Measurements from ENCODE around the gene CFAP107. TPM values are rescaled to one million over a fixed set of nuclear protein-coding genes. Genes with fewer than 3 reads are reported as not detected.
"Not testable (repeated sequence)": the region's sequence is repeated elsewhere in the genome, so short reads cannot be mapped to it uniquely, and the experiment has no call there.

The CFAP107 gene
- total RNA-seq, 1 experiment from 2014 or later = not detected

DNA sequence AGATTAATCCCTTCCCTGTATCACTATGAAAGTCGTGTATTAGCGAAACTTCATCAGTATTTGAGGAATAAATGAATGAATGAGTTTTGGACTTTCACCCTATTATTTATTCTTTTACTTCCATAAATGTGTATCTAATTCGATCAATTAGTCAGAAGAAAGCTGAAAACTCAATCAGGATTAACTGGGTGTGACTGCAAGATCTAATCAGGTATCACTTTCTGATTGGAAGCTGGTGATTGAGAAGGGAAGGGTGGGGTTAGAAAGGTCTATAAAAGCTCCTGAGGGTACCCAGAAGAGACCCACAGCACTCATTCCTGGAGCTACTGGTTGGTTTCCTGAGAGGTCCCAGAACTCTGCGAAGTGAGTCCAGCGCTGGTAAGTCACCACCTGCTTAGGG, 45.1 kb downstream of the CFAP107 start, which contains the start of gene PRAMEF1:
Gene PRAMEF1, plus strand, starts transcription at position 301 of the 400 bp plus-strand sequence. CDS start 1,831 bp downstream, outside the sequence.
- not testable (repeated sequence) for H2AFZ ChIP-seq (ENCODE audit: low read length); H3K4me1 ChIP-seq (ENCODE audit: low read length); H4K20me1 ChIP-seq (ENCODE audit: insufficient read depth, low read depth, low read length); H3K4me2 ChIP-seq (ENCODE audit: low read depth, low read length, poor library complexity, severe bottlenecking); H3K4me3 ChIP-seq (ENCODE audit: low read length); H3K9me3 ChIP-seq (ENCODE audit: low read length); H3K9me2 ChIP-seq (replicated peaks; ENCODE audit: insufficient read depth, low read length); H3K79me2 ChIP-seq (ENCODE audit: low read length); DNase-seq; H3K36me3 ChIP-seq (ENCODE audit: insufficient read depth, low read length); H3K27ac ChIP-seq (ENCODE audit: low read length); H3K27me3 ChIP-seq (ENCODE audit: low read length); H3K9ac ChIP-seq (ENCODE audit: low read length)

DNA sequence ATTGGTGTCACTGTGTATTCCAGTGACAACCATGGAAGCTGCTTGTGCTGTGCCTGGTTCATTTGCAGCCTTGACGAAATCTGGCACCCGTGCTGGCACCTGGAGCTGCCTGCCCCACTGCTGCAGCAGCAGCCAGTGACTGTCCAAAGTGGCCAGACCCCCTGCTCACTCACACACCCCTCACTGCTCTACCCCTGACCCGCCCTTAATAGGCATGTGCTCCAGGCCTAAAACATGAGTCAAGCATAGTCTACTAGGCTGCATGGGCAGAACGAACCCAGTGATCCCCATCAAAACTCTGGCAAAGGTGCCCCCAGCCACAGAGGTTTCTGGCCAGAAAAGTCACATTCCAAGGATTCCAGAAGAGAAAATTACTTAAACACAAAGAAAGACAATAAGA, 52.9 kb downstream of the CFAP107 start:
- Histone ChIP-seq H3K27me3 (ENCODE audit: low read length) (no peaks in the 10 kb centered on the region), H3K4me2 (ENCODE audit: low read depth, low read length, poor library complexity, severe bottlenecking) (no peak overlapping the region), H3K9me2 (replicated peaks; ENCODE audit: insufficient read depth, low read length) (no peaks in the 10 kb centered on the region), H3K9ac (ENCODE audit: low read length) (no peak overlapping the region), H3K36me3 (ENCODE audit: insufficient read depth, low read length) (no peaks in the 10 kb centered on the region), H3K4me3 (ENCODE audit: low read length) (no peak overlapping the region), H2AFZ (ENCODE audit: low read length) (no peak overlapping the region), H4K20me1 (ENCODE audit: insufficient read depth, low read depth, low read length) (no peaks in the 10 kb centered on the region), H3K79me2 (ENCODE audit: low read length) (no peaks in the 10 kb centered on the region), H3K9me3 (ENCODE audit: low read length) (no peaks in the 10 kb centered on the region), H3K4me1 (ENCODE audit: low read length) (no peaks in the 10 kb centered on the region), H3K27ac (ENCODE audit: low read length) (no peak overlapping the region)
- DNase-seq = no peak

DNA sequence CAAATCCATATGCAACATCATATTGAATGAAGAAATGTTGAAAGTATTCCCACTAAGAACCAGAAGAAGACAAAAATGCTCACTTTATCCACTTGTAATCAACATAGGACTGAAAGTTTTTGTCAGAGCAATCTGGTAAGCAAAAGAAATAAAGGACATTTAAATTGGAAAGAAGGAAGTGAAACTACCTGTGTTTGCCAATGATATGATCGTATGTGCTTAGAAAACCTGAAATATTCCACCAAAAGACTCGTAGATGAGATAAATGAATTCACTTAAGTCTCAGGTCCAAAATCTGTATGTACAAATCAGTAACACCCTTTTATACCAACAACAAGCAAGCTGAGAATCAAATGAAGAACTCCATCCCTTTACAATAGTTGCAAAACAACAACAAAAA, 53.7 kb downstream of the CFAP107 start:
- no peak overlapping the region for H3K9ac ChIP-seq (ENCODE audit: low read length)
- H3K27ac ChIP-seq (ENCODE audit: low read length) = no peak overlapping the region
- H3K9me3 ChIP-seq (ENCODE audit: low read length) = no peaks in the 10 kb centered on the region
- H3K36me3 ChIP-seq (ENCODE audit: insufficient read depth, low read length) = no peaks in the 10 kb centered on the region
- no peak for DNase-seq
- no peaks in the 10 kb centered on the region for H3K27me3 ChIP-seq (ENCODE audit: low read length)
- no peaks in the 10 kb centered on the region for H3K9me2 ChIP-seq (replicated peaks; ENCODE audit: insufficient read depth, low read length)
- H3K4me1 ChIP-seq (ENCODE audit: low read length) = no peaks in the 10 kb centered on the region
- H4K20me1 ChIP-seq (ENCODE audit: insufficient read depth, low read depth, low read length) = no peaks in the 10 kb centered on the region
- no peak overlapping the region for H3K4me3 ChIP-seq (ENCODE audit: low read length)
- no peak overlapping the region for H2AFZ ChIP-seq (ENCODE audit: low read length)
- H3K79me2 ChIP-seq (ENCODE audit: low read length) = no peaks in the 10 kb centered on the region
- H3K4me2 ChIP-seq (ENCODE audit: low read depth, low read length, poor library complexity, severe bottlenecking) = no peak overlapping the region

DNA sequence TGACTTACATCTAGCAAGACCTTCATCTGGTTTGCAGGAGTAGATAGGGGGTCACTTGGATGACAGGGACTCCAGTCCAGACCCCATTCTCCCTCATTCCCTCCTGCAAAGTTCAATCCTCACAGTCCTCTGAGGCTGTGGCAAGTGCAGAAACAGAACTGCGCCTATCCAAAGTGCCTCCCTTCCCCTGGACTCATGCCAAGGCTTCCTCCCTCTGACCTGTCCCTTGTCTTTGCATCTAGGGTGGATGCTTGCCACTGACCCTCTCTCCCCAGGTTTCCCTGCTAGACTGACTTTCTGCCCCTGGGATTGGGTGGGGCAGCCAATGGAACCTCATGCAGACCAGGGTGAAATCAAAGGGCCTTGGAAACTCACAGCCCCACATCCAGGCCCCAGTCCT, 63.9 kb downstream of the CFAP107 start:
- no peak overlapping the region for H3K4me2 ChIP-seq (ENCODE audit: low read depth, low read length, poor library complexity, severe bottlenecking)
- DNase-seq = no peak

DNA sequence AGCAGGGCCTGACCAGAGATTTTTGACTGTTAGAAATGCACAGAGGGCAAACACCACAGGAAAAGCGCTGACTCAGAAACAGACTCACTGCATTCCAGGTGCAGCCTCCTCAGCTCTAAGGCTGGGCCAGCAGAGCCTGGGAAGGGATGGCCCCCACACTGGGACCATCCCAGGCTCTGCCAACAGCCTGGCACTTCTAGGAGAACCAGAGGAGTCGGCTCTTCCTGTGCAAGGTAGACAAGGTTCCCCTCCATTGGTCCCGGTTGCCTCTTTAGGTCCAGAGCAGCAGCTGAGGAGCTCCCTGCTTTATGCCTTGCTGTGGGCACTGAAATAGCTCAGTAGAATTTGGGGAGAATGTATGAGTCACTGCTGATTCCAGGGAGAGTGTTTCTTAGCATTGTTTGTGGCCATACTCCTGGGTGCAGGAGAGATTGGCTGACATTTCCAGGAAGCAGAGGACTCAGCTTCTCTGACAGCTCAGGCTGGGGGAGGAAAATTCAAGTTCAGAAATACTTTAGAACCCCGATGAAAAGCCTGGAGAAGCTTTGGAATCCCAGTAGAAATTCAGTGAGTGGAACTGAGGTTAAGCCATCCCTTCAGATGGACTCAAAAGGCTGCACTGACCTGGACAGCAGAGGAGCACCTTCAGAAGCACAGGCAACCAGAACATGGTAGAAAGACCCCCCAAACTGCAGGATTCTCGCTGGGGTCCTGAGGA, 64.8 kb downstream of the CFAP107 start:
- Histone ChIP-seq H3K27me3 (ENCODE audit: low read length) (no peaks in the 10 kb centered on the region), H3K9me2 (replicated peaks; ENCODE audit: insufficient read depth, low read length) (no peaks in the 10 kb centered on the region), H3K4me3 (ENCODE audit: low read length) (no peak overlapping the region), H3K79me2 (ENCODE audit: low read length) (no peaks in the 10 kb centered on the region), H3K9ac (ENCODE audit: low read length) (no peak overlapping the region), H2AFZ (ENCODE audit: low read length) (no peak overlapping the region), H3K4me1 (ENCODE audit: low read length) (no peaks in the 10 kb centered on the region), H4K20me1 (ENCODE audit: insufficient read depth, low read depth, low read length) (no peaks in the 10 kb centered on the region), H3K36me3 (ENCODE audit: insufficient read depth, low read length) (no peaks in the 10 kb centered on the region), H3K9me3 (ENCODE audit: low read length) (no peaks in the 10 kb centered on the region), H3K4me2 (ENCODE audit: low read depth, low read length, poor library complexity, severe bottlenecking) (no peak overlapping the region), H3K27ac (ENCODE audit: low read length) (no peak overlapping the region)
- no peak for DNase-seq

More for the DNA sequence above, 63.9 kb downstream of the CFAP107 start:
- no peaks in the 10 kb centered on the region for H3K79me2 ChIP-seq (ENCODE audit: low read length)
- H3K9ac ChIP-seq (ENCODE audit: low read length) = no peak overlapping the region
- no peaks in the 10 kb centered on the region for H3K36me3 ChIP-seq (ENCODE audit: insufficient read depth, low read length)
- no peaks in the 10 kb centered on the region for H3K27me3 ChIP-seq (ENCODE audit: low read length)
- no peak overlapping the region for H2AFZ ChIP-seq (ENCODE audit: low read length)
- H3K27ac ChIP-seq (ENCODE audit: low read length) = no peak overlapping the region
- no peaks in the 10 kb centered on the region for H3K9me2 ChIP-seq (replicated peaks; ENCODE audit: insufficient read depth, low read length)
- no peak overlapping the region for H3K4me3 ChIP-seq (ENCODE audit: low read length)
- no peaks in the 10 kb centered on the region for H3K4me1 ChIP-seq (ENCODE audit: low read length)
- H4K20me1 ChIP-seq (ENCODE audit: insufficient read depth, low read depth, low read length) = no peaks in the 10 kb centered on the region
- no peaks in the 10 kb centered on the region for H3K9me3 ChIP-seq (ENCODE audit: low read length)

DNA sequence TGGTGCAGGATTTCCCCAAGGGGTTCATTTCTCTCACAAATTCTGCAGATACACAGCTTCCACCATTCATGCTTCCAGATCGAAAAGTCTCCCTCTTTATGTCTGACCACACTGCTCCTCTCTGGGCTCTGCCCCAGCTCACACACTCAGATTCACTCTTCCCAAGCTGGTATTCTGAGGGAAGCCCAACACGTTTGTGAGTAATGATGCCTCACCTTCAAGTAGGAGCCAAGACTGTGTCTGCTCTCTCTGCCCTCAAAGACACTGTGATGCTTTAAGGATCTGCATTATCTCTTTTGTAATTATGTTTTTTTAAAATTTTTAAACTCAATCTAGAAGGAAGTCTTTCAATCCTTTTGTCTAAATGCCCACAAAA, 65.4 kb downstream of the CFAP107 start:
- Histone ChIP-seq H3K9me2 (replicated peaks; ENCODE audit: insufficient read depth, low read length) (no peaks in the 10 kb centered on the region), H3K79me2 (ENCODE audit: low read length) (no peaks in the 10 kb centered on the region), H3K4me1 (ENCODE audit: low read length) (no peaks in the 10 kb centered on the region), H3K4me2 (ENCODE audit: low read depth, low read length, poor library complexity, severe bottlenecking) (no peak overlapping the region), H3K27ac (ENCODE audit: low read length) (no peak overlapping the region), H3K36me3 (ENCODE audit: insufficient read depth, low read length) (no peaks in the 10 kb centered on the region), H3K4me3 (ENCODE audit: low read length) (no peak overlapping the region), H2AFZ (ENCODE audit: low read length) (no peak overlapping the region), H4K20me1 (ENCODE audit: insufficient read depth, low read depth, low read length) (no peaks in the 10 kb centered on the region), H3K27me3 (ENCODE audit: low read length) (no peaks in the 10 kb centered on the region), H3K9me3 (ENCODE audit: low read length) (no peaks in the 10 kb centered on the region), H3K9ac (ENCODE audit: low read length) (no peak overlapping the region)
- no peak for DNase-seq

Other genes starting within 250 kb of the CFAP107 start
- gene DHRS3, start 128.0 kb upstream of the CFAP107 start, total RNA-seq (2014; rRNA removed; shearing (Covaris generic); ENCODE audit: low replicate concordance) = 0.19 TPM in 1 of 2 replicates, not detected in the other
- gene AADACL4, start 102.1 kb upstream of the CFAP107 start, total RNA-seq (2014; rRNA removed; shearing (Covaris generic); ENCODE audit: low replicate concordance) = not detected in 2 replicates
- gene AADACL3, start 30.1 kb upstream of the CFAP107 start, total RNA-seq (2014; rRNA removed; shearing (Covaris generic); ENCODE audit: low replicate concordance) = not detected in 2 replicates
- not detected in 2 replicates for gene PRAMEF12, start 27.5 kb downstream of the CFAP107 start, total RNA-seq (2014; rRNA removed; shearing (Covaris generic); ENCODE audit: low replicate concordance)
- not detected in 2 replicates for gene PRAMEF1, start 45.2 kb downstream of the CFAP107 start, total RNA-seq (2014; rRNA removed; shearing (Covaris generic); ENCODE audit: low replicate concordance)
- not detected in 2 replicates for gene PRAMEF11, start 85.2 kb downstream of the CFAP107 start, total RNA-seq (2014; rRNA removed; shearing (Covaris generic); ENCODE audit: low replicate concordance)
- gene HNRNPCL1, start 102.5 kb downstream of the CFAP107 start, total RNA-seq (2014; rRNA removed; shearing (Covaris generic); ENCODE audit: low replicate concordance) = not detected in 2 replicates
- gene PRAMEF2, start 110.9 kb downstream of the CFAP107 start, total RNA-seq (2014; rRNA removed; shearing (Covaris generic); ENCODE audit: low replicate concordance) = not detected in 2 replicates
- not detected in 2 replicates for gene PRAMEF4, start 140.0 kb downstream of the CFAP107 start, total RNA-seq (2014; rRNA removed; shearing (Covaris generic); ENCODE audit: low replicate concordance)
- gene PRAMEF10, start 152.1 kb downstream of the CFAP107 start, total RNA-seq (2014; rRNA removed; shearing (Covaris generic); ENCODE audit: low replicate concordance) = not detected in 2 replicates
- not detected in 2 replicates for gene PRAMEF7, start 170.4 kb downstream of the CFAP107 start, total RNA-seq (2014; rRNA removed; shearing (Covaris generic); ENCODE audit: low replicate concordance)
- gene PRAMEF6, start 201.4 kb downstream of the CFAP107 start, total RNA-seq (2014; rRNA removed; shearing (Covaris generic); ENCODE audit: low replicate concordance) = not detected in 2 replicates